K562 (cell line): Measurements from ENCODE around the gene ZNF213. TPM values are rescaled to one million over a fixed set of nuclear protein-coding genes. Genes with fewer than 3 reads are reported as not detected.

Source experiments
- MAFF ChIP-seq: IDR thresholded peaks from 2 replicates; pipeline ENCODE4 v1.6.1; 2012; ENCODE audit warnings: low read length, improper control_type of control experiment
- MEIS2 ChIP-seq: fragments of 450-650 bp; IDR thresholded peaks from 2 replicates; pipeline ENCODE4 v1.6.1; 2014; ENCODE audit warnings: mild to moderate bottlenecking; ENCODE audit not compliant: partially characterized antibody
- POLR2G ChIP-seq: fragments of 200-400 bp; formaldehyde crosslinking; IDR thresholded peaks from 2 replicates; pipeline ENCODE4 v1.6.1; 2017; ENCODE audit warnings: low read depth, mild to moderate bottlenecking, antibody characterized with exemption, low read length, moderate library complexity
- SP2 ChIP-seq: IDR thresholded peaks from 2 replicates; pipeline ENCODE4 v1.6.1; 2011; ENCODE audit warnings: mild to moderate bottlenecking, low read depth, low read length, moderate library complexity; ENCODE audit not compliant: poor library complexity, severe bottlenecking; ENCODE audit errors: extremely low read depth
- TEAD1 ChIP-seq, 2 experiments: fragments of 450-650 bp in 1 of 2; sonication (generic) in 1 of 2; formaldehyde crosslinking; IDR thresholded peaks; 2 replicates each; pipeline versions ENCODE4 v1.4.0 to v1.8.0; 2020 to 2022; ENCODE audit warnings: mild to moderate bottlenecking in 2 of 2, missing genetic modification reagents in 1 of 2
- TRIM28 ChIP-seq: fragments of 450-650 bp; IDR thresholded peaks from 2 replicates; pipeline ENCODE4 v1.6.1; 2017
- polyA plus RNA-seq, 8 experiments: library from polyadenylated mRNA; depleted of rRNA in 4 of 8; stranded (reverse) in 5 of 8; unstranded in 3 of 8; fragments of >200 nt; fragmentation: Nextera tagmentation in 2 of 8; fragmentation: Illumina TruSeq in 1 of 8; extraction: Ambion mirVana in 2 of 8; extraction: Trizol in 1 of 8; gene quantifications; 2 replicates each; pipeline versions ENCODE4 v1.2.1 to v1.2.3, GENCODE V29; 2011 to 2014; ENCODE audit warnings: inconsistent platforms in 1 of 8, missing spikeins in 1 of 8
- total RNA-seq, 7 experiments: library from RNA; depleted of rRNA in 6 of 7; stranded (reverse); fragments of >200 nt in 6 of 7; fragmentation: Illumina TruSeq in 2 of 7; extraction: Trizol in 2 of 7; gene quantifications; 2 replicates each; pipeline versions ENCODE4 v1.2.1 to v1.2.3, GENCODE V29; 2011 to 2021; ENCODE audit warnings: low replicate concordance in 1 of 7
- TF ChIP-seq, protein P1 (sequence below): fragments of 450-650 bp; IDR thresholded peaks from 2 replicates; pipeline ENCODE4 v1.6.1; 2016; ENCODE audit warnings: mild to moderate bottlenecking, moderate library complexity
- TF ChIP-seq, protein P2 (sequence below), 3 experiments: IDR thresholded peaks in 2 of 3; conservative IDR thresholded peaks in 1 of 3; 2 replicates each; pipeline ENCODE4 v1.5.1; 2011 to 2012; ENCODE audit warnings: low read length in 3 of 3, mild to moderate bottlenecking in 3 of 3, control low read depth in 2 of 3, improper control_type of control experiment in 1 of 3, inconsistent platforms in 1 of 3, low read depth in 1 of 3, mixed read lengths in 1 of 3, moderate library complexity in 1 of 3; ENCODE audit not compliant: insufficient read depth in 2 of 3
- TF ChIP-seq, protein P3 (sequence below): sonication (generic); formaldehyde crosslinking; IDR thresholded peaks from 2 replicates; pipeline ENCODE4 v1.8.0; 2022; ENCODE audit warnings: mild to moderate bottlenecking, missing genetic modification reagents

Gene ZNF213
- total and polyA plus RNA-seq, 9 of the 15 experiments (the other 6 are each of a cell fraction or from before 2014, with no cell fraction given), result 0.49 to 10.0 (median 1.8) TPM

DNA sequence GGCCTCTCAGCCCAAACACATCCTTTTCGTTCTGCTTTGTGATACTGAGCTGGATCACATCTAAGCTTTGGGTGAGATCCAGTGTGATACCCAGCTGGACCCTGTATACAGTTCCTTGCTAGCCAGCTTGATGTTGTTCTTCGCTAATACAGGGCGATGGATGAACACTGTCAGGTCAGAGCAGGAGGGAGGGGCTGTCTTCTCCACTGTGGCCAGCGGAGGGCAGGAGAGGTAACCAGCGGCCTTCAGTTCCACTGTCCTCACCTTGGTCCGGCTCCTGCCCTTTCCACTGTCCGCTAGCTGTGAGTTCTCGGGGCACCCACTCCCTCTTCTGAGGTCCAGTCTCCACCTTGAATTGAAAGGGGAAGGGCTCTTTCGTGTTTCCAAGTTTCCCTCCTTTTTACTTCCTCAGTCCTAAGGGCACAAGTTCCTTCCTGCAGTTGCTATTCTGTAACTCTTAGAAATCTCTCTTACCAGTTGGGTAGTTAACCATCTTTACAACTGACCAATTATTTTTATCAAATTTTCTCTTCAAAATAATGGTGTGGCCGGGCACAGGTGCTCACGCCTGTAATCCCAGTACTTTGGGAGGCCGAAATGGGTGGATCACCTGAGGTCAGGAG is 3.0 kb upstream of the ZNF213 start (continued):
- TF ChIP-seq, protein P1, sequence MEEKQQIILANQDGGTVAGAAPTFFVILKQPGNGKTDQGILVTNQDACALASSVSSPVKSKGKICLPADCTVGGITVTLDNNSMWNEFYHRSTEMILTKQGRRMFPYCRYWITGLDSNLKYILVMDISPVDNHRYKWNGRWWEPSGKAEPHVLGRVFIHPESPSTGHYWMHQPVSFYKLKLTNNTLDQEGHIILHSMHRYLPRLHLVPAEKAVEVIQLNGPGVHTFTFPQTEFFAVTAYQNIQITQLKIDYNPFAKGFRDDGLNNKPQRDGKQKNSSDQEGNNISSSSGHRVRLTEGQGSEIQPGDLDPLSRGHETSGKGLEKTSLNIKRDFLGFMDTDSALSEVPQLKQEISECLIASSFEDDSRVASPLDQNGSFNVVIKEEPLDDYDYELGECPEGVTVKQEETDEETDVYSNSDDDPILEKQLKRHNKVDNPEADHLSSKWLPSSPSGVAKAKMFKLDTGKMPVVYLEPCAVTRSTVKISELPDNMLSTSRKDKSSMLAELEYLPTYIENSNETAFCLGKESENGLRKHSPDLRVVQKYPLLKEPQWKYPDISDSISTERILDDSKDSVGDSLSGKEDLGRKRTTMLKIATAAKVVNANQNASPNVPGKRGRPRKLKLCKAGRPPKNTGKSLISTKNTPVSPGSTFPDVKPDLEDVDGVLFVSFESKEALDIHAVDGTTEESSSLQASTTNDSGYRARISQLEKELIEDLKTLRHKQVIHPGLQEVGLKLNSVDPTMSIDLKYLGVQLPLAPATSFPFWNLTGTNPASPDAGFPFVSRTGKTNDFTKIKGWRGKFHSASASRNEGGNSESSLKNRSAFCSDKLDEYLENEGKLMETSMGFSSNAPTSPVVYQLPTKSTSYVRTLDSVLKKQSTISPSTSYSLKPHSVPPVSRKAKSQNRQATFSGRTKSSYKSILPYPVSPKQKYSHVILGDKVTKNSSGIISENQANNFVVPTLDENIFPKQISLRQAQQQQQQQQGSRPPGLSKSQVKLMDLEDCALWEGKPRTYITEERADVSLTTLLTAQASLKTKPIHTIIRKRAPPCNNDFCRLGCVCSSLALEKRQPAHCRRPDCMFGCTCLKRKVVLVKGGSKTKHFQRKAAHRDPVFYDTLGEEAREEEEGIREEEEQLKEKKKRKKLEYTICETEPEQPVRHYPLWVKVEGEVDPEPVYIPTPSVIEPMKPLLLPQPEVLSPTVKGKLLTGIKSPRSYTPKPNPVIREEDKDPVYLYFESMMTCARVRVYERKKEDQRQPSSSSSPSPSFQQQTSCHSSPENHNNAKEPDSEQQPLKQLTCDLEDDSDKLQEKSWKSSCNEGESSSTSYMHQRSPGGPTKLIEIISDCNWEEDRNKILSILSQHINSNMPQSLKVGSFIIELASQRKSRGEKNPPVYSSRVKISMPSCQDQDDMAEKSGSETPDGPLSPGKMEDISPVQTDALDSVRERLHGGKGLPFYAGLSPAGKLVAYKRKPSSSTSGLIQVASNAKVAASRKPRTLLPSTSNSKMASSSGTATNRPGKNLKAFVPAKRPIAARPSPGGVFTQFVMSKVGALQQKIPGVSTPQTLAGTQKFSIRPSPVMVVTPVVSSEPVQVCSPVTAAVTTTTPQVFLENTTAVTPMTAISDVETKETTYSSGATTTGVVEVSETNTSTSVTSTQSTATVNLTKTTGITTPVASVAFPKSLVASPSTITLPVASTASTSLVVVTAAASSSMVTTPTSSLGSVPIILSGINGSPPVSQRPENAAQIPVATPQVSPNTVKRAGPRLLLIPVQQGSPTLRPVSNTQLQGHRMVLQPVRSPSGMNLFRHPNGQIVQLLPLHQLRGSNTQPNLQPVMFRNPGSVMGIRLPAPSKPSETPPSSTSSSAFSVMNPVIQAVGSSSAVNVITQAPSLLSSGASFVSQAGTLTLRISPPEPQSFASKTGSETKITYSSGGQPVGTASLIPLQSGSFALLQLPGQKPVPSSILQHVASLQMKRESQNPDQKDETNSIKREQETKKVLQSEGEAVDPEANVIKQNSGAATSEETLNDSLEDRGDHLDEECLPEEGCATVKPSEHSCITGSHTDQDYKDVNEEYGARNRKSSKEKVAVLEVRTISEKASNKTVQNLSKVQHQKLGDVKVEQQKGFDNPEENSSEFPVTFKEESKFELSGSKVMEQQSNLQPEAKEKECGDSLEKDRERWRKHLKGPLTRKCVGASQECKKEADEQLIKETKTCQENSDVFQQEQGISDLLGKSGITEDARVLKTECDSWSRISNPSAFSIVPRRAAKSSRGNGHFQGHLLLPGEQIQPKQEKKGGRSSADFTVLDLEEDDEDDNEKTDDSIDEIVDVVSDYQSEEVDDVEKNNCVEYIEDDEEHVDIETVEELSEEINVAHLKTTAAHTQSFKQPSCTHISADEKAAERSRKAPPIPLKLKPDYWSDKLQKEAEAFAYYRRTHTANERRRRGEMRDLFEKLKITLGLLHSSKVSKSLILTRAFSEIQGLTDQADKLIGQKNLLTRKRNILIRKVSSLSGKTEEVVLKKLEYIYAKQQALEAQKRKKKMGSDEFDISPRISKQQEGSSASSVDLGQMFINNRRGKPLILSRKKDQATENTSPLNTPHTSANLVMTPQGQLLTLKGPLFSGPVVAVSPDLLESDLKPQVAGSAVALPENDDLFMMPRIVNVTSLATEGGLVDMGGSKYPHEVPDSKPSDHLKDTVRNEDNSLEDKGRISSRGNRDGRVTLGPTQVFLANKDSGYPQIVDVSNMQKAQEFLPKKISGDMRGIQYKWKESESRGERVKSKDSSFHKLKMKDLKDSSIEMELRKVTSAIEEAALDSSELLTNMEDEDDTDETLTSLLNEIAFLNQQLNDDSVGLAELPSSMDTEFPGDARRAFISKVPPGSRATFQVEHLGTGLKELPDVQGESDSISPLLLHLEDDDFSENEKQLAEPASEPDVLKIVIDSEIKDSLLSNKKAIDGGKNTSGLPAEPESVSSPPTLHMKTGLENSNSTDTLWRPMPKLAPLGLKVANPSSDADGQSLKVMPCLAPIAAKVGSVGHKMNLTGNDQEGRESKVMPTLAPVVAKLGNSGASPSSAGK, result no peak
- TF ChIP-seq POLR2G (no peak), TEAD1 (CRISPR knock-in tag; IDR thresholded peaks at IDR 0.05) (no peak), MAFF (no peak), SP2 (no peak), MEIS2 (peak; percentile 3), TRIM28 (no peak)
- TF ChIP-seq, protein P2, sequence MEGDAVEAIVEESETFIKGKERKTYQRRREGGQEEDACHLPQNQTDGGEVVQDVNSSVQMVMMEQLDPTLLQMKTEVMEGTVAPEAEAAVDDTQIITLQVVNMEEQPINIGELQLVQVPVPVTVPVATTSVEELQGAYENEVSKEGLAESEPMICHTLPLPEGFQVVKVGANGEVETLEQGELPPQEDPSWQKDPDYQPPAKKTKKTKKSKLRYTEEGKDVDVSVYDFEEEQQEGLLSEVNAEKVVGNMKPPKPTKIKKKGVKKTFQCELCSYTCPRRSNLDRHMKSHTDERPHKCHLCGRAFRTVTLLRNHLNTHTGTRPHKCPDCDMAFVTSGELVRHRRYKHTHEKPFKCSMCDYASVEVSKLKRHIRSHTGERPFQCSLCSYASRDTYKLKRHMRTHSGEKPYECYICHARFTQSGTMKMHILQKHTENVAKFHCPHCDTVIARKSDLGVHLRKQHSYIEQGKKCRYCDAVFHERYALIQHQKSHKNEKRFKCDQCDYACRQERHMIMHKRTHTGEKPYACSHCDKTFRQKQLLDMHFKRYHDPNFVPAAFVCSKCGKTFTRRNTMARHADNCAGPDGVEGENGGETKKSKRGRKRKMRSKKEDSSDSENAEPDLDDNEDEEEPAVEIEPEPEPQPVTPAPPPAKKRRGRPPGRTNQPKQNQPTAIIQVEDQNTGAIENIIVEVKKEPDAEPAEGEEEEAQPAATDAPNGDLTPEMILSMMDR (IDR thresholded peaks at IDR 0.05 in 2 of 3, conservative IDR thresholded peaks at IDR 0.05 in 1 of 3; ENCODE audit: insufficient read depth in 2 of 3, low read depth in 1 of 3, low read length in 3 of 3), result peak; percentile 84 to 92 (median 91)
- TF ChIP-seq, protein P3, sequence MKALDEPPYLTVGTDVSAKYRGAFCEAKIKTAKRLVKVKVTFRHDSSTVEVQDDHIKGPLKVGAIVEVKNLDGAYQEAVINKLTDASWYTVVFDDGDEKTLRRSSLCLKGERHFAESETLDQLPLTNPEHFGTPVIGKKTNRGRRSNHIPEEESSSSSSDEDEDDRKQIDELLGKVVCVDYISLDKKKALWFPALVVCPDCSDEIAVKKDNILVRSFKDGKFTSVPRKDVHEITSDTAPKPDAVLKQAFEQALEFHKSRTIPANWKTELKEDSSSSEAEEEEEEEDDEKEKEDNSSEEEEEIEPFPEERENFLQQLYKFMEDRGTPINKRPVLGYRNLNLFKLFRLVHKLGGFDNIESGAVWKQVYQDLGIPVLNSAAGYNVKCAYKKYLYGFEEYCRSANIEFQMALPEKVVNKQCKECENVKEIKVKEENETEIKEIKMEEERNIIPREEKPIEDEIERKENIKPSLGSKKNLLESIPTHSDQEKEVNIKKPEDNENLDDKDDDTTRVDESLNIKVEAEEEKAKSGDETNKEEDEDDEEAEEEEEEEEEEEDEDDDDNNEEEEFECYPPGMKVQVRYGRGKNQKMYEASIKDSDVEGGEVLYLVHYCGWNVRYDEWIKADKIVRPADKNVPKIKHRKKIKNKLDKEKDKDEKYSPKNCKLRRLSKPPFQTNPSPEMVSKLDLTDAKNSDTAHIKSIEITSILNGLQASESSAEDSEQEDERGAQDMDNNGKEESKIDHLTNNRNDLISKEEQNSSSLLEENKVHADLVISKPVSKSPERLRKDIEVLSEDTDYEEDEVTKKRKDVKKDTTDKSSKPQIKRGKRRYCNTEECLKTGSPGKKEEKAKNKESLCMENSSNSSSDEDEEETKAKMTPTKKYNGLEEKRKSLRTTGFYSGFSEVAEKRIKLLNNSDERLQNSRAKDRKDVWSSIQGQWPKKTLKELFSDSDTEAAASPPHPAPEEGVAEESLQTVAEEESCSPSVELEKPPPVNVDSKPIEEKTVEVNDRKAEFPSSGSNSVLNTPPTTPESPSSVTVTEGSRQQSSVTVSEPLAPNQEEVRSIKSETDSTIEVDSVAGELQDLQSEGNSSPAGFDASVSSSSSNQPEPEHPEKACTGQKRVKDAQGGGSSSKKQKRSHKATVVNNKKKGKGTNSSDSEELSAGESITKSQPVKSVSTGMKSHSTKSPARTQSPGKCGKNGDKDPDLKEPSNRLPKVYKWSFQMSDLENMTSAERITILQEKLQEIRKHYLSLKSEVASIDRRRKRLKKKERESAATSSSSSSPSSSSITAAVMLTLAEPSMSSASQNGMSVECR, result no peak
